ENCODE data around the gene GRIA3. TPM values are rescaled to one million over a fixed set of nuclear protein-coding genes. Genes with fewer than 3 reads are reported as not detected.
A peak's percentile ranks its signal among the peaks of the same experiment; 100 is the strongest.

Gene GRIA3
- total RNA-seq, 1 experiment from 2014 or later, result not detected

DNA sequence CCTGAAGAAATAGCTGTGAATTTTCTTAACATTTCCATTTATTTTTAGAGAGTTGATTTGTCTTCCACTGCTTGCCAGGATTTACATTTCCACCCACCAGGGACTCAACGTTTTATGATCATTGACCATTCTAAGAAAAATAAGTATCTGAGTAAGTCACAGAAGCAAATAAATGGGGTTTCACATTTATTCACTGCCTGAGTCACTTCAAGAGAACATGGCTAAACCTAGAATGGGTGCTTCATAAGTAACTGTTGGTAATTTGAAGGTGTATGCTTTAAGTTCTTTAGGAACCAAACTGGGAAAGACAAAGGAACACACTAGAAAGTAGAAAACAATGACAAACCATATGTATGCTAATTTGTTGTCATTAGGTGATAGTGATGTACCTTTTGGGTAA is 43.2 kb upstream of the GRIA3 start:
- H3K27me3 ChIP-seq (ENCODE audit: low read length), result no peaks in the 10 kb centered on the region
- H3K9ac ChIP-seq (ENCODE audit: low read length), result no peak overlapping the region
- no peaks in the 10 kb centered on the region for H3K9me3 ChIP-seq (ENCODE audit: low read length)
- ChIA-PET POLR2A (ENCODE audit: unreplicated experiment) (no interaction called here), CTCF (no interaction called here)
- intact Hi-C loops (cut with micrococcal nuclease), result no loop called here
- no TSS peak for BruUV-seq (replicated peaks)
- no peaks in the 10 kb centered on the region for H3K4me1 ChIP-seq (ENCODE audit: insufficient read depth, low read length)
- H3K27ac ChIP-seq (ENCODE audit: low read length), result no peak overlapping the region
- no peaks in the 10 kb centered on the region for H3K9me2 ChIP-seq (replicated peaks; ENCODE audit: low read length)
- H3F3A ChIP-seq (ENCODE audit: low read length, unreplicated experiment), result no peaks in the 10 kb centered on the region
- H4K20me1 ChIP-seq (ENCODE audit: low read length), result no peaks in the 10 kb centered on the region
- no peak overlapping the region for H3K4me3 ChIP-seq (ENCODE audit: low read length)
- TF ChIP-seq, protein P1, sequence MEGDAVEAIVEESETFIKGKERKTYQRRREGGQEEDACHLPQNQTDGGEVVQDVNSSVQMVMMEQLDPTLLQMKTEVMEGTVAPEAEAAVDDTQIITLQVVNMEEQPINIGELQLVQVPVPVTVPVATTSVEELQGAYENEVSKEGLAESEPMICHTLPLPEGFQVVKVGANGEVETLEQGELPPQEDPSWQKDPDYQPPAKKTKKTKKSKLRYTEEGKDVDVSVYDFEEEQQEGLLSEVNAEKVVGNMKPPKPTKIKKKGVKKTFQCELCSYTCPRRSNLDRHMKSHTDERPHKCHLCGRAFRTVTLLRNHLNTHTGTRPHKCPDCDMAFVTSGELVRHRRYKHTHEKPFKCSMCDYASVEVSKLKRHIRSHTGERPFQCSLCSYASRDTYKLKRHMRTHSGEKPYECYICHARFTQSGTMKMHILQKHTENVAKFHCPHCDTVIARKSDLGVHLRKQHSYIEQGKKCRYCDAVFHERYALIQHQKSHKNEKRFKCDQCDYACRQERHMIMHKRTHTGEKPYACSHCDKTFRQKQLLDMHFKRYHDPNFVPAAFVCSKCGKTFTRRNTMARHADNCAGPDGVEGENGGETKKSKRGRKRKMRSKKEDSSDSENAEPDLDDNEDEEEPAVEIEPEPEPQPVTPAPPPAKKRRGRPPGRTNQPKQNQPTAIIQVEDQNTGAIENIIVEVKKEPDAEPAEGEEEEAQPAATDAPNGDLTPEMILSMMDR (conservative IDR thresholded peaks at IDR 0.05; ENCODE audit: low read depth, low read length), result no peak
- no peak for TF ChIP-seq EZH2phosphoT487 (IDR thresholded peaks at IDR 0.05; ENCODE audit: borderline replicate concordance, low read length)
- no peak for TF ChIP-seq EZH2 (IDR thresholded peaks at IDR 0.05; ENCODE audit: low read length, unreplicated experiment)
- H3K4me2 ChIP-seq (ENCODE audit: low read length), result no peak overlapping the region
- H3K79me2 ChIP-seq (ENCODE audit: low read length), result no peaks in the 10 kb centered on the region
- no peaks in the 10 kb centered on the region for H3K36me3 ChIP-seq (ENCODE audit: low read depth, low read length)
- DNase-seq (no peak), ATAC-seq (no peak)
- H2AFZ ChIP-seq (ENCODE audit: low read length), result no peak overlapping the region

DNA sequence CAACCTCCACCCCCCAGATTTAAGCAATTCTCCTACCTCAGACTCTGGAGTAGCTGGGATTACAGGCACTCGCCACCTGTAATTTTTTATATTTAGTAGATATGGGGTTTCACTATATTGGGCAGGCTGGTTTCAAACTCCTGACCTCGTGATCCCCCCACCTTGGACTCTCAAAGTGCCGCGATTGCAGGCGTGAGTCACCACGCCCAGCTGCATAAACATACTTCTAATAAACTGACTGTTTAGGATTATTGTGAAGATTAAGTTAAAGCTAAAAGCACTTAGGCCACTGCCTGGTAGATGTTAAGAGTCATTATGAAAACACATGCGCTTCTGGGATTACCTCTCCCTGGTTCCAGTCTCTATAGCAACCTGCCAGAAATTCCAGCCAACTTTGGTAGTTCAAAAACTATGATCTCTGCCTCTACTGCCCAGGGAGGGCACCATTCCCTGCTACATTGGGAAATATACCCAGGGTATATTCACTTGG is 30.2 kb upstream of the GRIA3 start:
- no peaks in the 10 kb centered on the region for H3K27me3 ChIP-seq (ENCODE audit: low read length)

DNA sequence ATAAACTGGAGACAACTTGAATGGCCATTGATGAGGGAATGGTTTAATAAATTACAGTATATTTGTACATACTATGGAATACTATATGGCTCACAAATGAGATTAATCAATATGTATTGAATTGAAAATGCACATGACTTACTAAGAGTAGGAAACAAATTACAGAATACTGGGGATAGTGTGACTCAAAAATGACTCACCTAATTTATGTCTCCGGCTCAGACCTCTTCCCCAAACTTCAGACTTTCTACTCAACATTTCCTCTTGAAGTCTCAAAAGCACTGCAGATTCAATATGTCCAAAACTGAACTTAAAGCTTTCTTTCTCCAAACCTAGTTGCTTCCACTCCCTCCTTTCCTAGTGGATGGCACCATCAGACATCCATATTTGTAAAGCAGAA is 28.8 kb upstream of the GRIA3 start:
- H4K20me1 ChIP-seq (ENCODE audit: low read length), result no peaks in the 10 kb centered on the region
- no peaks in the 10 kb centered on the region for H3K9me2 ChIP-seq (replicated peaks; ENCODE audit: low read length)
- H2AFZ ChIP-seq (ENCODE audit: low read length), result no peak overlapping the region
- TF ChIP-seq EZH2 (IDR thresholded peaks at IDR 0.05; ENCODE audit: low read length, unreplicated experiment) (no peak), EZH2phosphoT487 (IDR thresholded peaks at IDR 0.05; ENCODE audit: borderline replicate concordance, low read length) (no peak)
- TF ChIP-seq, protein P1 (conservative IDR thresholded peaks at IDR 0.05; ENCODE audit: low read depth, low read length), result no peak
- H3K4me2 ChIP-seq (ENCODE audit: low read length), result no peak overlapping the region
- DNase-seq (peak; percentile 33), ATAC-seq (no peak)
- ChIA-PET POLR2A (ENCODE audit: unreplicated experiment) (no interaction called here), CTCF (no interaction called here)
- H3K36me3 ChIP-seq (ENCODE audit: low read depth, low read length), result no peaks in the 10 kb centered on the region
- intact Hi-C loops (cut with micrococcal nuclease), result no loop called here
- no peaks in the 10 kb centered on the region; the same call in 1 of the 2 replicates for H3K4me1 ChIP-seq (ENCODE audit: insufficient read depth, low read length)
- H3K27me3 ChIP-seq (ENCODE audit: low read length), result no peaks in the 10 kb centered on the region
- H3K79me2 ChIP-seq (ENCODE audit: low read length), result no peaks in the 10 kb centered on the region
- H3K27ac ChIP-seq (ENCODE audit: low read length), result no peak overlapping the region
- H3K9me3 ChIP-seq (ENCODE audit: low read length), result no peaks in the 10 kb centered on the region
- BruUV-seq (replicated peaks), result no TSS peak
- no peaks in the 10 kb centered on the region for H3F3A ChIP-seq (ENCODE audit: low read length, unreplicated experiment)
- H3K9ac ChIP-seq (ENCODE audit: low read length), result no peak overlapping the region
- no peak overlapping the region for H3K4me3 ChIP-seq (ENCODE audit: low read length)

More for the DNA sequence above, 30.2 kb upstream of the GRIA3 start:
- ChIA-PET POLR2A (ENCODE audit: unreplicated experiment) (no interaction called here), CTCF (no interaction called here)
- H3K9me3 ChIP-seq (ENCODE audit: low read length), result no peaks in the 10 kb centered on the region
- H3K36me3 ChIP-seq (ENCODE audit: low read depth, low read length), result no peaks in the 10 kb centered on the region
- no peaks in the 10 kb centered on the region for H4K20me1 ChIP-seq (ENCODE audit: low read length)
- no peaks in the 10 kb centered on the region for H3K9me2 ChIP-seq (replicated peaks; ENCODE audit: low read length)
- DNase-seq, result no peak
- H3K79me2 ChIP-seq (ENCODE audit: low read length), result no peaks in the 10 kb centered on the region
- H2AFZ ChIP-seq (ENCODE audit: low read length), result no peak overlapping the region
- TF ChIP-seq EZH2 (IDR thresholded peaks at IDR 0.05; ENCODE audit: low read length, unreplicated experiment), result no peak
- no peak for TF ChIP-seq EZH2phosphoT487 (IDR thresholded peaks at IDR 0.05; ENCODE audit: borderline replicate concordance, low read length)
- TF ChIP-seq, protein P1 (conservative IDR thresholded peaks at IDR 0.05; ENCODE audit: low read depth, low read length), result no peak
- no peak overlapping the region for H3K9ac ChIP-seq (ENCODE audit: low read length)
- H3K4me3 ChIP-seq (ENCODE audit: low read length), result no peak overlapping the region
- no peaks in the 10 kb centered on the region; the same call in 1 of the 2 replicates for H3K4me1 ChIP-seq (ENCODE audit: insufficient read depth, low read length)
- no peaks in the 10 kb centered on the region for H3F3A ChIP-seq (ENCODE audit: low read length, unreplicated experiment)
- H3K4me2 ChIP-seq (ENCODE audit: low read length), result no peak overlapping the region
- no peak for ATAC-seq
- intact Hi-C loops (cut with micrococcal nuclease), result no loop called here
- no TSS peak for BruUV-seq (replicated peaks)
- no peak overlapping the region for H3K27ac ChIP-seq (ENCODE audit: low read length)
